WTC11 (cell line): ENCODE measurements around the gene KRT16. TPM values are rescaled to one million over a fixed set of nuclear protein-coding genes. Genes with fewer than 3 reads are reported as not detected.

ENCODE experiments used
- ATAC-seq: fragments of 200-7000 bp; cut with Tn5 transposase; 2 replicates; pipeline ENCODE4 v1.10.0; 2021; ENCODE audit warnings: mild to moderate bottlenecking, moderate library complexity
- CTCF ChIA-PET: fragments of 300-600 bp; sonication (Branson Sonifier 250); formaldehyde crosslinking; loops from one replicate; lab custom pipeline; 2021; ENCODE audit warnings: antibody characterized with exemption; lab: Charles Lee
- POLR2A ChIA-PET: fragments of 350-600 bp; sonication (Branson Sonifier 250); formaldehyde crosslinking; loops from one replicate; lab custom pipeline; 2021; ENCODE audit warnings: antibody characterized with exemption; lab: Charles Lee
- DNase-seq: peaks from one replicate; pipeline ENCODE4 v3.0.0; 2021; ENCODE audit warnings: low spot score
- H3K27ac Mint-ChIP-seq: 2 replicates; pipeline ENCODE4 v1.8.0; 2021; ENCODE audit warnings: mixed read lengths
- H3K27me3 Mint-ChIP-seq: 2 replicates; pipeline ENCODE4 v1.8.0; 2021; ENCODE audit warnings: low read depth, mild to moderate bottlenecking, moderate library complexity, mixed read lengths
- H3K36me3 Mint-ChIP-seq: 2 replicates; pipeline ENCODE4 v1.8.0; 2021; ENCODE audit warnings: mixed read lengths
- H3K4me1 Mint-ChIP-seq: 2 replicates; pipeline ENCODE4 v1.8.0; 2022; ENCODE audit warnings: mixed read lengths
- H3K4me3 Mint-ChIP-seq: 2 replicates; pipeline ENCODE4 v1.8.0; 2021; ENCODE audit warnings: mild to moderate bottlenecking, moderate library complexity, mixed read lengths
- H3K9me3 Mint-ChIP-seq: 2 replicates; pipeline ENCODE4 v1.8.0; 2021; ENCODE audit warnings: mixed read lengths
- CBFB ChIP-seq: sonication (generic); formaldehyde crosslinking; IDR thresholded peaks from 2 replicates; pipeline ENCODE4 v1.8.1; 2022; ENCODE audit warnings: mild to moderate bottlenecking, low read depth, missing genetic modification reagents
- ESRRA ChIP-seq: sonication (generic); formaldehyde crosslinking; IDR thresholded peaks from 2 replicates; pipeline ENCODE4 v1.8.1; 2022; ENCODE audit warnings: mild to moderate bottlenecking, missing genetic modification reagents, borderline replicate concordance
- FOXJ3 ChIP-seq: sonication (generic); formaldehyde crosslinking; IDR thresholded peaks from 2 replicates; pipeline ENCODE4 v1.9.0; 2021; ENCODE audit warnings: missing genetic modification reagents, mild to moderate bottlenecking, borderline replicate concordance
- FOXK1 ChIP-seq: sonication (generic); formaldehyde crosslinking; IDR thresholded peaks from 2 replicates; pipeline ENCODE4 v1.8.0; 2022; ENCODE audit warnings: mild to moderate bottlenecking, moderate library complexity, missing genetic modification reagents
- GTF2I ChIP-seq: fragments of 250-450 bp; sonication (Bioruptor Pico); conservative IDR thresholded peaks from 2 replicates; pipeline ENCODE4 v1.4.0; 2021; ENCODE audit warnings: mild to moderate bottlenecking
- JAZF1 ChIP-seq: fragments of 250-450 bp; sonication (Bioruptor Pico); IDR thresholded peaks from 2 replicates; pipeline ENCODE4 v1.9.0; 2021; ENCODE audit warnings: moderate library complexity, mild to moderate bottlenecking, inconsistent platforms
- KAT7 ChIP-seq: sonication (generic); formaldehyde crosslinking; IDR thresholded peaks from 2 replicates; pipeline ENCODE4 v1.8.1; 2023; ENCODE audit warnings: missing genetic modification reagents, mild to moderate bottlenecking, borderline replicate concordance
- NFYB ChIP-seq: sonication (generic); formaldehyde crosslinking; conservative IDR thresholded peaks from 2 replicates; pipeline ENCODE4 v1.8.0; 2022; ENCODE audit warnings: low read depth, missing genetic modification reagents
- NR1H2 ChIP-seq: sonication (generic); formaldehyde crosslinking; IDR thresholded peaks from 2 replicates; pipeline ENCODE4 v1.9.0; 2021; ENCODE audit warnings: mild to moderate bottlenecking, moderate library complexity, missing genetic modification reagents
- NR3C1 ChIP-seq: sonication (generic); formaldehyde crosslinking; conservative IDR thresholded peaks from 2 replicates; pipeline ENCODE4 v1.8.1; 2023; ENCODE audit warnings: low read depth, mild to moderate bottlenecking, missing genetic modification reagents
- RELA ChIP-seq: sonication (generic); formaldehyde crosslinking; IDR thresholded peaks from 2 replicates; pipeline ENCODE4 v1.8.1; 2022; ENCODE audit warnings: missing genetic modification reagents, mild to moderate bottlenecking, borderline replicate concordance
- SP1 ChIP-seq: sonication (generic); formaldehyde crosslinking; conservative IDR thresholded peaks from 2 replicates; pipeline ENCODE4 v1.8.1; 2022; ENCODE audit warnings: missing genetic modification reagents
- ZBTB21 ChIP-seq: sonication (generic); formaldehyde crosslinking; IDR thresholded peaks from 2 replicates; pipeline ENCODE4 v1.8.1; 2023; ENCODE audit warnings: mild to moderate bottlenecking, missing genetic modification reagents, borderline replicate concordance
- ZNF219 ChIP-seq: sonication (generic); formaldehyde crosslinking; IDR thresholded peaks from 2 replicates; pipeline ENCODE4 v1.8.0; 2023; ENCODE audit warnings: missing genetic modification reagents, mild to moderate bottlenecking, borderline replicate concordance
- ZNF263 ChIP-seq: sonication (generic); formaldehyde crosslinking; IDR thresholded peaks from 2 replicates; pipeline ENCODE4 v1.8.1; 2022; ENCODE audit warnings: low read depth, mild to moderate bottlenecking, moderate library complexity, missing genetic modification reagents
- ZNF317 ChIP-seq: sonication (generic); formaldehyde crosslinking; IDR thresholded peaks from 2 replicates; pipeline ENCODE4 v1.8.1; 2023; ENCODE audit warnings: low read depth, mild to moderate bottlenecking, moderate library complexity, missing genetic modification reagents, borderline replicate concordance
- total RNA-seq: library from RNA; stranded (reverse); gene quantifications from 3 replicates; pipeline ENCODE4 v1.2.3, GENCODE V29; 2021
- TF ChIP-seq, protein P1 (sequence below): sonication (generic); formaldehyde crosslinking; IDR thresholded peaks from 2 replicates; pipeline ENCODE4 v1.8.1; 2023; ENCODE audit warnings: mild to moderate bottlenecking, missing genetic modification reagents, moderate library complexity
- TF ChIP-seq, protein P2 (sequence below): fragments of 250-450 bp; sonication (Bioruptor Pico); IDR thresholded peaks from 2 replicates; pipeline ENCODE4 v1.8.0; 2021; ENCODE audit warnings: mild to moderate bottlenecking
- TF ChIP-seq, protein P3 (sequence below): fragments of 250-450 bp; sonication (Bioruptor Pico); IDR thresholded peaks from 2 replicates; pipeline ENCODE4 v1.9.0; 2021; ENCODE audit warnings: moderate library complexity, mild to moderate bottlenecking, inconsistent platforms, borderline replicate concordance
- TF ChIP-seq, protein P4 (sequence below): sonication (generic); formaldehyde crosslinking; IDR thresholded peaks from 2 replicates; pipeline ENCODE4 v1.8.0; 2023; ENCODE audit warnings: missing genetic modification reagents, mild to moderate bottlenecking, borderline replicate concordance
- TF ChIP-seq, protein P5 (sequence below): fragments of 250-450 bp; sonication (Bioruptor Pico); IDR thresholded peaks from 2 replicates; pipeline ENCODE4 v1.9.0; 2021; ENCODE audit warnings: mild to moderate bottlenecking, borderline replicate concordance
- TF ChIP-seq, protein P6 (sequence below): sonication (generic); formaldehyde crosslinking; IDR thresholded peaks from 2 replicates; pipeline ENCODE4 v1.8.1; 2022; ENCODE audit warnings: missing genetic modification reagents, borderline replicate concordance

The KRT16 gene
- total RNA-seq, 1 experiment from 2014 or later: not detected

DNA sequence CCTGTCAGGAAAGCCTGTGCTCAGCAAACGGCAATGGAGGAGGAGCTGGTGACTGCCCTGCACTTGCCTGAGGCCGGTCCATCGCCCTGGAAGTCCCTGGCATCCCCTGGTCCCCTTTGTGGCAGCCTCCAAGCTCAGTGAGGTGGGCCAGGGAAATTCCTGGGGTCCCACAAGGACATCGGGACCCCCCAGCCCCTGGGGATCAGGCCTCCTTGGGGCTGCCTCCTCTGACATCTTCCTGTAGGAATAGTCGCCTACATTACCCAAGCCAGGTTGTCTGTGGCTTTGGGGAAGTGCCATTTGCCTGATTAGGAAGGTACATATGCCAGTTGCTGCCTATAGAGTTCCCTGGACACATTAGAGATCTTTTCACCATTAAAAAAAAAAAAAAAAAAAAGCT lies 33.6 kb downstream of the KRT16 start:
- no peak for DNase-seq
- Mint-ChIP-seq H3K36me3 (no peaks in the 10 kb centered on the region), H3K9me3 (no peaks in the 10 kb centered on the region; the same call in 1 of the 2 replicates), H3K27me3 (peaks cover 29% of the 10 kb centered on the region), H3K27ac (no peak overlapping the region), H3K4me3 (no peak overlapping the region), H3K4me1 (peaks cover 11% of the 10 kb centered on the region)
- POLR2A ChIA-PET: interaction anchor here (0.6 to 1.0 kb wide), 3 partner anchors 110 to 383 kb away, joined by 3 to 5 read pairs (median 4); no protein-coding TSS in a partner anchor
- ATAC-seq: no peak
- CTCF ChIA-PET: interaction anchor here (0.6 to 2.8 kb wide), 32 partner anchors 8 to 760 kb away, joined by 3 to 75 read pairs (median 6); partner anchors contain the start of gene KRT9
- TF ChIP-seq, protein P1, sequence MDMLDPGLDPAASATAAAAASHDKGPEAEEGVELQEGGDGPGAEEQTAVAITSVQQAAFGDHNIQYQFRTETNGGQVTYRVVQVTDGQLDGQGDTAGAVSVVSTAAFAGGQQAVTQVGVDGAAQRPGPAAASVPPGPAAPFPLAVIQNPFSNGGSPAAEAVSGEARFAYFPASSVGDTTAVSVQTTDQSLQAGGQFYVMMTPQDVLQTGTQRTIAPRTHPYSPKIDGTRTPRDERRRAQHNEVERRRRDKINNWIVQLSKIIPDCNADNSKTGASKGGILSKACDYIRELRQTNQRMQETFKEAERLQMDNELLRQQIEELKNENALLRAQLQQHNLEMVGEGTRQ (CRISPR knock-in tag): no peak
- TF ChIP-seq RELA (CRISPR knock-in tag): no peak
- no peak for TF ChIP-seq ZNF219
- no peak for TF ChIP-seq NR3C1 (CRISPR knock-in tag)
- TF ChIP-seq NR1H2: no peak
- TF ChIP-seq JAZF1 (CRISPR knock-in tag): no peak
- TF ChIP-seq, protein P2, sequence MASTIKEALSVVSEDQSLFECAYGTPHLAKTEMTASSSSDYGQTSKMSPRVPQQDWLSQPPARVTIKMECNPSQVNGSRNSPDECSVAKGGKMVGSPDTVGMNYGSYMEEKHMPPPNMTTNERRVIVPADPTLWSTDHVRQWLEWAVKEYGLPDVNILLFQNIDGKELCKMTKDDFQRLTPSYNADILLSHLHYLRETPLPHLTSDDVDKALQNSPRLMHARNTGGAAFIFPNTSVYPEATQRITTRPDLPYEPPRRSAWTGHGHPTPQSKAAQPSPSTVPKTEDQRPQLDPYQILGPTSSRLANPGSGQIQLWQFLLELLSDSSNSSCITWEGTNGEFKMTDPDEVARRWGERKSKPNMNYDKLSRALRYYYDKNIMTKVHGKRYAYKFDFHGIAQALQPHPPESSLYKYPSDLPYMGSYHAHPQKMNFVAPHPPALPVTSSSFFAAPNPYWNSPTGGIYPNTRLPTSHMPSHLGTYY (CRISPR knock-in tag): no peak
- TF ChIP-seq, protein P3, sequence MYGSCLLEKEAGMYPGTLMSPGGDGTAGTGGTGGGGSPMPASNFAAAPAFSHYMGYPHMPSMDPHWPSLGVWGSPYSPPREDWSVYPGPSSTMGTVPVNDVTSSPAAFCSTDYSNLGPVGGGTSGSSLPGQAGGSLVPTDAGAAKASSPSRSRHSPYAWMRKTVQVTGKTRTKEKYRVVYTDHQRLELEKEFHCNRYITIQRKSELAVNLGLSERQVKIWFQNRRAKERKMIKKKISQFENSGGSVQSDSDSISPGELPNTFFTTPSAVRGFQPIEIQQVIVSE (CRISPR knock-in tag): no peak

DNA sequence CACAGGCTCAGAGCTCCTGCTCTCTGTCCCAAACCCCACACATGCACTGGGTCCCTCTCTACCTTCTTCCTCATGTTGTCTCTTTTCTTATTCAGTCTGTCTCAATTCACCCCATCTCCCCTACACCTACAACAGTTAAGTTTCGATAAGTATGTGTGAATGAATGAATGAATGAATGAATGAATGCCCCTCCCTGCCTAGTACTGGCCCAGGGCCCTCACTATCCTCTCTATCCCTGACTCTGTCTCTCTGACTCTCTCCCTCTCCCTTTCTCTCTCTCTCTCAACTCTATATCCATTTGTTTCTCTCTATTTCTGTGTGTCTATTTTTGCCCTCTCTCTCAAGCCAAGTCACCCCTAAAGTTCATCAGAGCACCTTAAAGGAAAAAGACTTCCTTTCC lies 34.0 kb downstream of the KRT16 start:
- DNase-seq (no peak), ATAC-seq (no peak)
- ChIA-PET CTCF (interaction anchor here (1.0 to 2.8 kb wide), 16 partner anchors 10 to 760 kb away, joined by 3 to 75 read pairs (median 10); no protein-coding TSS in a partner anchor), POLR2A (no interaction called here)
- H3K27me3 Mint-ChIP-seq: peaks cover 26% of the 10 kb centered on the region
- H3K27ac Mint-ChIP-seq: no peak overlapping the region
- no peaks in the 10 kb centered on the region for H3K36me3 Mint-ChIP-seq
- H3K4me3 Mint-ChIP-seq: no peak overlapping the region
- peaks cover 11% of the 10 kb centered on the region for H3K4me1 Mint-ChIP-seq
- no peaks in the 10 kb centered on the region; the same call in 1 of the 2 replicates for H3K9me3 Mint-ChIP-seq
- TF ChIP-seq FOXK1 (CRISPR knock-in tag) (no peak), FOXJ3 (CRISPR knock-in tag) (no peak), ZNF317 (CRISPR knock-in tag) (no peak), ZNF263 (CRISPR knock-in tag) (no peak), NFYB (CRISPR knock-in tag) (no peak), ESRRA (CRISPR knock-in tag) (no peak), NR3C1 (CRISPR knock-in tag) (no peak), GTF2I (CRISPR knock-in tag) (no peak), KAT7 (CRISPR knock-in tag) (no peak), CBFB (CRISPR knock-in tag) (no peak), SP1 (CRISPR knock-in tag) (no peak), ZBTB21 (CRISPR knock-in tag) (no peak)
- TF ChIP-seq, protein P4, sequence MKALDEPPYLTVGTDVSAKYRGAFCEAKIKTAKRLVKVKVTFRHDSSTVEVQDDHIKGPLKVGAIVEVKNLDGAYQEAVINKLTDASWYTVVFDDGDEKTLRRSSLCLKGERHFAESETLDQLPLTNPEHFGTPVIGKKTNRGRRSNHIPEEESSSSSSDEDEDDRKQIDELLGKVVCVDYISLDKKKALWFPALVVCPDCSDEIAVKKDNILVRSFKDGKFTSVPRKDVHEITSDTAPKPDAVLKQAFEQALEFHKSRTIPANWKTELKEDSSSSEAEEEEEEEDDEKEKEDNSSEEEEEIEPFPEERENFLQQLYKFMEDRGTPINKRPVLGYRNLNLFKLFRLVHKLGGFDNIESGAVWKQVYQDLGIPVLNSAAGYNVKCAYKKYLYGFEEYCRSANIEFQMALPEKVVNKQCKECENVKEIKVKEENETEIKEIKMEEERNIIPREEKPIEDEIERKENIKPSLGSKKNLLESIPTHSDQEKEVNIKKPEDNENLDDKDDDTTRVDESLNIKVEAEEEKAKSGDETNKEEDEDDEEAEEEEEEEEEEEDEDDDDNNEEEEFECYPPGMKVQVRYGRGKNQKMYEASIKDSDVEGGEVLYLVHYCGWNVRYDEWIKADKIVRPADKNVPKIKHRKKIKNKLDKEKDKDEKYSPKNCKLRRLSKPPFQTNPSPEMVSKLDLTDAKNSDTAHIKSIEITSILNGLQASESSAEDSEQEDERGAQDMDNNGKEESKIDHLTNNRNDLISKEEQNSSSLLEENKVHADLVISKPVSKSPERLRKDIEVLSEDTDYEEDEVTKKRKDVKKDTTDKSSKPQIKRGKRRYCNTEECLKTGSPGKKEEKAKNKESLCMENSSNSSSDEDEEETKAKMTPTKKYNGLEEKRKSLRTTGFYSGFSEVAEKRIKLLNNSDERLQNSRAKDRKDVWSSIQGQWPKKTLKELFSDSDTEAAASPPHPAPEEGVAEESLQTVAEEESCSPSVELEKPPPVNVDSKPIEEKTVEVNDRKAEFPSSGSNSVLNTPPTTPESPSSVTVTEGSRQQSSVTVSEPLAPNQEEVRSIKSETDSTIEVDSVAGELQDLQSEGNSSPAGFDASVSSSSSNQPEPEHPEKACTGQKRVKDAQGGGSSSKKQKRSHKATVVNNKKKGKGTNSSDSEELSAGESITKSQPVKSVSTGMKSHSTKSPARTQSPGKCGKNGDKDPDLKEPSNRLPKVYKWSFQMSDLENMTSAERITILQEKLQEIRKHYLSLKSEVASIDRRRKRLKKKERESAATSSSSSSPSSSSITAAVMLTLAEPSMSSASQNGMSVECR (CRISPR knock-in tag): no peak
- TF ChIP-seq, protein P5, sequence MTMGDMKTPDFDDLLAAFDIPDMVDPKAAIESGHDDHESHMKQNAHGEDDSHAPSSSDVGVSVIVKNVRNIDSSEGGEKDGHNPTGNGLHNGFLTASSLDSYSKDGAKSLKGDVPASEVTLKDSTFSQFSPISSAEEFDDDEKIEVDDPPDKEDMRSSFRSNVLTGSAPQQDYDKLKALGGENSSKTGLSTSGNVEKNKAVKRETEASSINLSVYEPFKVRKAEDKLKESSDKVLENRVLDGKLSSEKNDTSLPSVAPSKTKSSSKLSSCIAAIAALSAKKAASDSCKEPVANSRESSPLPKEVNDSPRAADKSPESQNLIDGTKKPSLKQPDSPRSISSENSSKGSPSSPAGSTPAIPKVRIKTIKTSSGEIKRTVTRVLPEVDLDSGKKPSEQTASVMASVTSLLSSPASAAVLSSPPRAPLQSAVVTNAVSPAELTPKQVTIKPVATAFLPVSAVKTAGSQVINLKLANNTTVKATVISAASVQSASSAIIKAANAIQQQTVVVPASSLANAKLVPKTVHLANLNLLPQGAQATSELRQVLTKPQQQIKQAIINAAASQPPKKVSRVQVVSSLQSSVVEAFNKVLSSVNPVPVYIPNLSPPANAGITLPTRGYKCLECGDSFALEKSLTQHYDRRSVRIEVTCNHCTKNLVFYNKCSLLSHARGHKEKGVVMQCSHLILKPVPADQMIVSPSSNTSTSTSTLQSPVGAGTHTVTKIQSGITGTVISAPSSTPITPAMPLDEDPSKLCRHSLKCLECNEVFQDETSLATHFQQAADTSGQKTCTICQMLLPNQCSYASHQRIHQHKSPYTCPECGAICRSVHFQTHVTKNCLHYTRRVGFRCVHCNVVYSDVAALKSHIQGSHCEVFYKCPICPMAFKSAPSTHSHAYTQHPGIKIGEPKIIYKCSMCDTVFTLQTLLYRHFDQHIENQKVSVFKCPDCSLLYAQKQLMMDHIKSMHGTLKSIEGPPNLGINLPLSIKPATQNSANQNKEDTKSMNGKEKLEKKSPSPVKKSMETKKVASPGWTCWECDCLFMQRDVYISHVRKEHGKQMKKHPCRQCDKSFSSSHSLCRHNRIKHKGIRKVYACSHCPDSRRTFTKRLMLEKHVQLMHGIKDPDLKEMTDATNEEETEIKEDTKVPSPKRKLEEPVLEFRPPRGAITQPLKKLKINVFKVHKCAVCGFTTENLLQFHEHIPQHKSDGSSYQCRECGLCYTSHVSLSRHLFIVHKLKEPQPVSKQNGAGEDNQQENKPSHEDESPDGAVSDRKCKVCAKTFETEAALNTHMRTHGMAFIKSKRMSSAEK (CRISPR knock-in tag): no peak
- TF ChIP-seq, protein P6, sequence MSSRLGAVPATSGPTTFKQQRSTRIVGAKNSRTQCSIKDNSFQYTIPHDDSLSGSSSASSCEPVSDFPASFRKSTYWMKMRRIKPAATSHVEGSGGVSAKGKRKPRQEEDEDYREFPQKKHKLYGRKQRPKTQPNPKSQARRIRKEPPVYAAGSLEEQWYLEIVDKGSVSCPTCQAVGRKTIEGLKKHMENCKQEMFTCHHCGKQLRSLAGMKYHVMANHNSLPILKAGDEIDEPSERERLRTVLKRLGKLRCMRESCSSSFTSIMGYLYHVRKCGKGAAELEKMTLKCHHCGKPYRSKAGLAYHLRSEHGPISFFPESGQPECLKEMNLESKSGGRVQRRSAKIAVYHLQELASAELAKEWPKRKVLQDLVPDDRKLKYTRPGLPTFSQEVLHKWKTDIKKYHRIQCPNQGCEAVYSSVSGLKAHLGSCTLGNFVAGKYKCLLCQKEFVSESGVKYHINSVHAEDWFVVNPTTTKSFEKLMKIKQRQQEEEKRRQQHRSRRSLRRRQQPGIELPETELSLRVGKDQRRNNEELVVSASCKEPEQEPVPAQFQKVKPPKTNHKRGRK (CRISPR knock-in tag): no peak
